B cell (primary cell): ENCODE measurements around the gene GSDME.

Experiments
- EZH2 ChIP-seq: IDR thresholded peaks from 2 replicates; pipeline ENCODE4 v1.6.1; 2012; ENCODE audit warnings: borderline replicate concordance, low read depth, mild to moderate bottlenecking, moderate library complexity, low read length; ENCODE audit not compliant: insufficient read depth, poor library complexity, severe bottlenecking
- TF ChIP-seq, protein P1 (sequence below): fragments of 200-600 bp; IDR thresholded peaks from one replicate; pipeline ENCODE4 v1.8.0; 2022; ENCODE audit warnings: antibody characterized with exemption, mild to moderate bottlenecking

DNA sequence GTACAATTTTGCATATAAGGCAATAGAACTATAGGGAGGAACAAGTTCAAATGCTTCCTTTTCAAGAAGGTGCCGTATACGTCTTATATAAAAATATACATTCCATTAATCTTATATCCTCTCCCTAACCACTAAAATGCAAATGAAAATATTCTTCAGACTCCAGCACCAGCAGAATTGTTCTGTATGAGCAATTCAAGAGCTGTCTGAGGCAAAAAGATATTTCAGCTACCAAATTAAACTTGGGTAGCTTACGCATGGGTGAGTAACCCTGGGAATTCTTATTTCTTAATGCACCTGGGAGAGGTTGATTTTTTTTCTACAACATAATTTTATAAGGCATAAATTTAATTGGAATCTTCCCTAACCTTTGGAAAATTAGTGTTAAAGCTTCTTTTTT is 42.2 kb upstream of the GSDME start:
- TF ChIP-seq, protein P1, sequence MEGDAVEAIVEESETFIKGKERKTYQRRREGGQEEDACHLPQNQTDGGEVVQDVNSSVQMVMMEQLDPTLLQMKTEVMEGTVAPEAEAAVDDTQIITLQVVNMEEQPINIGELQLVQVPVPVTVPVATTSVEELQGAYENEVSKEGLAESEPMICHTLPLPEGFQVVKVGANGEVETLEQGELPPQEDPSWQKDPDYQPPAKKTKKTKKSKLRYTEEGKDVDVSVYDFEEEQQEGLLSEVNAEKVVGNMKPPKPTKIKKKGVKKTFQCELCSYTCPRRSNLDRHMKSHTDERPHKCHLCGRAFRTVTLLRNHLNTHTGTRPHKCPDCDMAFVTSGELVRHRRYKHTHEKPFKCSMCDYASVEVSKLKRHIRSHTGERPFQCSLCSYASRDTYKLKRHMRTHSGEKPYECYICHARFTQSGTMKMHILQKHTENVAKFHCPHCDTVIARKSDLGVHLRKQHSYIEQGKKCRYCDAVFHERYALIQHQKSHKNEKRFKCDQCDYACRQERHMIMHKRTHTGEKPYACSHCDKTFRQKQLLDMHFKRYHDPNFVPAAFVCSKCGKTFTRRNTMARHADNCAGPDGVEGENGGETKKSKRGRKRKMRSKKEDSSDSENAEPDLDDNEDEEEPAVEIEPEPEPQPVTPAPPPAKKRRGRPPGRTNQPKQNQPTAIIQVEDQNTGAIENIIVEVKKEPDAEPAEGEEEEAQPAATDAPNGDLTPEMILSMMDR: no peak
- no peak for TF ChIP-seq EZH2
